PFSK-1 (cell line): ENCODE results near the gene FAM3C.

Experiments
- FOXP2 ChIP-seq: optimal IDR thresholded peaks from 2 replicates; pipeline ENCODE3; 2011; ENCODE audit warnings: borderline replicate concordance, control low read depth, inconsistent platforms; ENCODE audit not compliant: insufficient read depth; ENCODE audit errors: extremely low read length, extremely low read depth
- POLR2AphosphoS5 ChIP-seq: IDR thresholded peaks from 2 replicates; pipeline ENCODE4 v1.6.1; 2012; ENCODE audit warnings: low read depth, mild to moderate bottlenecking, control low read depth, low read length, moderate library complexity
- REST ChIP-seq, 2 experiments: IDR thresholded peaks; 2 replicates each; pipeline versions ENCODE4 v1.6.1 to v1.8.0; 2011 to 2012; ENCODE audit warnings: low read depth in 2 of 2, low read length in 2 of 2, control low read depth in 1 of 2, inconsistent platforms in 1 of 2, mild to moderate bottlenecking in 1 of 2, moderate library complexity in 1 of 2; ENCODE audit not compliant: insufficient read depth in 1 of 2
- SIN3A ChIP-seq: IDR thresholded peaks from 2 replicates; pipeline ENCODE4 v1.6.1; 2012; ENCODE audit warnings: mild to moderate bottlenecking, low read length, moderate library complexity, borderline replicate concordance; ENCODE audit not compliant: insufficient read depth
- TAF1 ChIP-seq: IDR thresholded peaks from 2 replicates; pipeline ENCODE4 v1.6.1; 2012; ENCODE audit warnings: low read length, control low read depth, borderline replicate concordance; ENCODE audit not compliant: insufficient read depth

FAM3C gene

GRCh38 chr7:121344093-121344492 is 52.0 kb downstream of the FAM3C start:
- TF ChIP-seq TAF1, result no peak
- TF ChIP-seq FOXP2, result no peak

GRCh38 chr7:121343302-121343701 is 52.8 kb downstream of the FAM3C start:
- TF ChIP-seq TAF1, result no peak
- TF ChIP-seq REST (IDR thresholded peaks at IDR 0.05; ENCODE audit: insufficient read depth in 1 of 2, low read depth in 2 of 2, low read length in 2 of 2), result no peak

GRCh38 chr7:121342631-121343030 is 53.5 kb downstream of the FAM3C start:
- no peak for TF ChIP-seq SIN3A
- TF ChIP-seq POLR2AphosphoS5, result no peak
- no peak for TF ChIP-seq FOXP2
- TF ChIP-seq TAF1, result no peak
- no peak for TF ChIP-seq REST (IDR thresholded peaks at IDR 0.05; ENCODE audit: insufficient read depth in 1 of 2, low read depth in 2 of 2, low read length in 2 of 2)

GRCh38 chr7:121341933-121342332 is 54.2 kb downstream of the FAM3C start:
- TF ChIP-seq TAF1 (no peak), FOXP2 (no peak), SIN3A (no peak), REST (IDR thresholded peaks at IDR 0.05; ENCODE audit: insufficient read depth in 1 of 2, low read depth in 2 of 2, low read length in 2 of 2) (no peak), POLR2AphosphoS5 (no peak)

GRCh38 chr7:121339082-121339481 is 57.0 kb downstream of the FAM3C start:
- TF ChIP-seq TAF1 (no peak), FOXP2 (no peak), POLR2AphosphoS5 (no peak), REST (IDR thresholded peaks at IDR 0.05; ENCODE audit: insufficient read depth in 1 of 2, low read depth in 2 of 2, low read length in 2 of 2) (no peak), SIN3A (no peak)
